SU-DHL-6 (cell line): Measurements from ENCODE around the gene TSPAN18.

Experiments used
- CTCF ChIP-seq: fragments of 200-600 bp; sonication (generic); IDR thresholded peaks from one replicate; pipeline ENCODE4 v1.5.1; 2017; ENCODE audit warnings: antibody characterized with exemption, mild to moderate bottlenecking, low read length, moderate library complexity; ENCODE audit not compliant: insufficient read depth, poor library complexity, severe bottlenecking
- EZH2phosphoT487 ChIP-seq: fragments of 200-600 bp; sonication (generic), shearing (Covaris generic); conservative IDR thresholded peaks from 2 replicates; pipeline ENCODE4 v1.6.1; 2018; ENCODE audit warnings: mild to moderate bottlenecking, antibody characterized with exemption, low read length, moderate library complexity, mixed read lengths

GRCh38 chr11:44917741-44918140, 191.0 kb downstream of the TSPAN18 start:
- TF ChIP-seq CTCF, result no peak
- no peak for TF ChIP-seq EZH2phosphoT487
